Calu3 (cell line): ENCODE results near the gene IFIT1B. TPM values are rescaled to one million over a fixed set of nuclear protein-coding genes. Genes with fewer than 3 reads are reported as not detected.
"Not testable (repeated sequence)": the region's sequence is repeated elsewhere in the genome, so short reads cannot be mapped to it uniquely, and the experiment has no call there.

Experiments
- BruUV-seq: library from RNA; stranded (reverse); fragments of 400-500 nt; replicated peaks from 2 replicates; lab custom pipeline; 2021; lab: Mats Ljungman, UMichigan
- CTCF ChIA-PET: fragments of 300-600 bp; sonication (Branson Sonifier 250); formaldehyde crosslinking; loops from one replicate; lab custom pipeline; 2022; ENCODE audit warnings: antibody characterized with exemption; lab: Charles Lee
- DNase-seq: peaks from one replicate; pipeline ENCODE4 v3.0.0; 2022
- H3K27ac Mint-ChIP-seq: one replicate; pipeline ENCODE4 v1.8.0; 2022; ENCODE audit warnings: mixed read lengths; ENCODE audit not compliant: unreplicated experiment
- H3K27me3 Mint-ChIP-seq: one replicate; pipeline ENCODE4 v1.8.0; 2022; ENCODE audit warnings: mixed read lengths; ENCODE audit not compliant: unreplicated experiment
- H3K36me3 Mint-ChIP-seq: one replicate; pipeline ENCODE4 v1.8.0; 2022; ENCODE audit warnings: mild to moderate bottlenecking, moderate library complexity, mixed read lengths; ENCODE audit not compliant: insufficient read depth, unreplicated experiment
- H3K4me1 Mint-ChIP-seq: one replicate; pipeline ENCODE4 v1.8.0; 2022; ENCODE audit warnings: mild to moderate bottlenecking, low read depth, mixed read lengths; ENCODE audit not compliant: unreplicated experiment
- H3K4me3 Mint-ChIP-seq: one replicate; pipeline ENCODE4 v1.8.0; 2022; ENCODE audit warnings: mild to moderate bottlenecking, low read depth, moderate library complexity, mixed read lengths; ENCODE audit not compliant: unreplicated experiment
- H3K9me3 Mint-ChIP-seq: one replicate; pipeline ENCODE4 v1.8.0; 2022; ENCODE audit warnings: low read depth, mixed read lengths; ENCODE audit not compliant: unreplicated experiment
- intact Hi-C: fragments of 100-400 bp; cut with micrococcal nuclease; formaldehyde crosslinking; loops from one replicate; pipeline ENCODE4 v1.10.0; 2022; ENCODE audit not compliant: unreplicated experiment
- total RNA-seq: library from RNA; stranded (reverse); gene quantifications from 2 replicates; pipeline ENCODE4 v1.2.3, GENCODE V29; 2022
- TF ChIP-seq, protein P1 (sequence below): fragments of 200-600 bp; IDR thresholded peaks from one replicate; pipeline ENCODE4 v1.8.0; 2022; ENCODE audit warnings: antibody characterized with exemption; ENCODE audit not compliant: unreplicated experiment

Gene IFIT1B
- total RNA-seq, 1 experiment from 2014 or later, result not detected

- no peak overlapping the region for H3K27ac Mint-ChIP-seq
- no peaks in the 10 kb centered on the region for H3K9me3 Mint-ChIP-seq
- no peaks in the 10 kb centered on the region for H3K27me3 Mint-ChIP-seq
- no peaks in the 10 kb centered on the region for H3K4me1 Mint-ChIP-seq
- H3K4me3 Mint-ChIP-seq, result no peak overlapping the region
- no peak for DNase-seq
- no TSS peak for BruUV-seq
- CTCF ChIA-PET, result no interaction called here
- TF ChIP-seq, protein P1, sequence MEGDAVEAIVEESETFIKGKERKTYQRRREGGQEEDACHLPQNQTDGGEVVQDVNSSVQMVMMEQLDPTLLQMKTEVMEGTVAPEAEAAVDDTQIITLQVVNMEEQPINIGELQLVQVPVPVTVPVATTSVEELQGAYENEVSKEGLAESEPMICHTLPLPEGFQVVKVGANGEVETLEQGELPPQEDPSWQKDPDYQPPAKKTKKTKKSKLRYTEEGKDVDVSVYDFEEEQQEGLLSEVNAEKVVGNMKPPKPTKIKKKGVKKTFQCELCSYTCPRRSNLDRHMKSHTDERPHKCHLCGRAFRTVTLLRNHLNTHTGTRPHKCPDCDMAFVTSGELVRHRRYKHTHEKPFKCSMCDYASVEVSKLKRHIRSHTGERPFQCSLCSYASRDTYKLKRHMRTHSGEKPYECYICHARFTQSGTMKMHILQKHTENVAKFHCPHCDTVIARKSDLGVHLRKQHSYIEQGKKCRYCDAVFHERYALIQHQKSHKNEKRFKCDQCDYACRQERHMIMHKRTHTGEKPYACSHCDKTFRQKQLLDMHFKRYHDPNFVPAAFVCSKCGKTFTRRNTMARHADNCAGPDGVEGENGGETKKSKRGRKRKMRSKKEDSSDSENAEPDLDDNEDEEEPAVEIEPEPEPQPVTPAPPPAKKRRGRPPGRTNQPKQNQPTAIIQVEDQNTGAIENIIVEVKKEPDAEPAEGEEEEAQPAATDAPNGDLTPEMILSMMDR, result no peak
- H3K36me3 Mint-ChIP-seq, result peaks cover 5% of the 10 kb centered on the region
- intact Hi-C loops, result no loop called here
Observed at GRCh38 chr10:89398003-89398749, 20.3 kb downstream of the IFIT1B start.

DNA sequence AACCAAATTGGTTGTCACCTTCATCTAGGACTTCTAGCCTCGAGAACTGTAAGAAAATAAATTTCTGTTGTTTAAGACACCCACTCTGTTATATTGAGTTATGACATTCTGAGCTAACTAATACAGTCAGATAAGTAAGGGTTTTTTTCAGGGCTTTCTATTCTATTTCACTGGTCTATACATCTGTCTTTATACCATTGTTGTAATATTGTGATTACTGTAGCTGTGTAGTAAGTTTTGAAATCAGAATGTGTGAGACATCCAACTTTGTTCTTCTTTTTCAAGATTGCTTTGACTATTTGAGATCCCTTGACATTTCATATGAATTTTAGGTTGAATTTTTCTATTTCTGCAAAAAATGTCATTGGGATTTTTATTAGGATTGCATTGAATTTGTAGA lies 22.1 kb downstream of the IFIT1B start:
- H3K4me3 Mint-ChIP-seq, result no peak overlapping the region
- CTCF ChIA-PET, result no interaction called here
- intact Hi-C loops, result no loop called here
- TF ChIP-seq, protein P1, result no peak
- H3K9me3 Mint-ChIP-seq, result no peaks in the 10 kb centered on the region
- no peak overlapping the region for H3K27ac Mint-ChIP-seq
- H3K27me3 Mint-ChIP-seq, result no peaks in the 10 kb centered on the region
- H3K4me1 Mint-ChIP-seq, result no peaks in the 10 kb centered on the region
- H3K36me3 Mint-ChIP-seq, result peaks cover 5% of the 10 kb centered on the region
- DNase-seq, result no peak
- no TSS peak for BruUV-seq

DNA sequence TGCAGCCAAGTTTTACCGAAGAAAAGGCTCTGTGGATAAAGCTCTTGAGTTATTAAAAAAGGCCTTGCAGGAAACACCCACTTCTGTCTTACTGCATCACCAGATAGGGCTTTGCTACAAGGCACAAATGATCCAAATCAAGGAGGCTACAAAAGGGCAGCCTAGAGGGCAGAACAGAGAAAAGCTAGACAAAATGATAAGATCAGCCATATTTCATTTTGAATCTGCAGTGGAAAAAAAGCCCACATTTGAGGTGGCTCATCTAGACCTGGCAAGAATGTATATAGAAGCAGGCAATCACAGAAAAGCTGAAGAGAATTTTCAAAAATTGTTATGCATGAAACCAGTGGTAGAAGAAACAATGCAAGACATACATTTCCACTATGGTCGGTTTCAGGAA lies 25.2 kb downstream of the IFIT1B start:
- Mint-ChIP-seq H3K4me3 (no peak overlapping the region), H3K4me1 (no peaks in the 10 kb centered on the region), H3K27ac (no peak overlapping the region), H3K27me3 (no peaks in the 10 kb centered on the region), H3K9me3 (no peaks in the 10 kb centered on the region), H3K36me3 (no peaks in the 10 kb centered on the region)
- CTCF ChIA-PET, result no interaction called here
- no peak for DNase-seq
- intact Hi-C loops, result no loop called here
- TF ChIP-seq, protein P1, result no peak
- BruUV-seq, result no TSS peak

DNA sequence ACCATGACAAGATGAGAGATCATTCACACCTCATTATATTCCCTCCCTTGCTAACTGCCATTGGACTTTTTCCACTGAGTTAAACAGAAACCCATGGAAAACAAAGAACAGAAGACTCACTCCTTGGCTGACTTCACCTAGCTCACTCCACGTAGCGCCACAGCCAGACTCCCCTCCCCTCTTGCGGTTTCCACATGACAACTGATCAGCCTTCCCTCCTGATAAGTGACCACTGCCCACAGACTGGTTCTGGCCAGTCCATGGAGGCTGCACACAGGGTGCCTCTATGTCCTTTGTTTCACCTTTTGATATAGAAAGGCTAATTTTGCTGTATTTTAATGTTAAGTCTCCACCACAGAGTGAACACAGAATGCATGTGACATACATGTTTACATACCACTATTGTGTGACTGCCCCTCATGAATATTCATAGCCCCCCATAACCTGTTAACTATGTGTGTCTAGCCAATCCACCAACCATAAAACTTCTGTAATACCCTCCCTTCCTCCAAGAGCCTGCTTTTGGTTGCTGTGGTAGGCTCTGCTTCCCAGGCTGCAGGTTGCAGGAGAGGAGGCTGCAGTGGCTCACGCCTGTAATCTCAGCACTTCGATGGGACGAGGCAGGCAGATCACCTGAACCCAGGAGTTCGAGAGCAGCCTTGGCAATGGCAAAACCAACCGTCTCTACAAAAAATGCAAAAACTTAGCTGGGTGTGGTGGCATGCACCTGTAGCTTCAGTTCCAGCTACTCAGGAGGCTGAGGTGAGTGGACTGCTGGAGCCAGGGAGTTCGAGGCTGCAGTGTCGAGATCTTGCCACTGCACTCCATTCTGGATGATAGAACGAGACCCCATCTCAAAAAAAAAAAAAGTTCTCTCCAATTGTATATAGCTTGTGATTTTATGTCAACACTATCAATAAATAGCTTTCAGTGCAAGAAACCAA lies 26.5 kb downstream of the IFIT1B start:
- Mint-ChIP-seq H3K36me3 (no peaks in the 10 kb centered on the region), H3K4me1 (no peaks in the 10 kb centered on the region), H3K27me3 (no peaks in the 10 kb centered on the region), H3K4me3 (no peak overlapping the region), H3K27ac (no peak overlapping the region), H3K9me3 (no peaks in the 10 kb centered on the region)
- TF ChIP-seq, protein P1, result no peak
- DNase-seq, result no peak
- BruUV-seq, result no TSS peak
- intact Hi-C loops, result no loop called here
- CTCF ChIA-PET, result interaction anchor here (0.5 kb wide), 1 partner anchor 12 kb away, joined by 6 read pairs; the partner anchor contains the start of gene IFIT1

DNA sequence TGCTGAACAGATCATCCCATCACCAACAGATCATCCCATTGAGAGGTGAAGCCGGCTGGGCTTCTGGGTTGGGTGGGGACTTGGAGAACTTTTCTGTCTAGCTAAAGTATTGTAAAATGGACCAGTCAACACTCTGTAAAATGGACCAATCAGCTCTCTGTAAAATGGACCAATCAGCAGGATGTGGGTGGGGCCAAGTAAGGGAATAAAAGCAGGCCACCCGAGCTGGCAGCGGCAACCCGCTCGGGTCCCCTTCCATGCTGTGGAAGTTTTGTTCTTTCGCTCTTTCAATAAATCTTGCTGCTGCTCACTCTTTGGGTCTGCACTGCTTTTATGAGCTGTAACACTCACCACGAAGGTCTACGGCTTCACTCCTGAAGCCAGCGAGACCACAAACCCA lies 28.3 kb downstream of the IFIT1B start:
- H3K9me3 Mint-ChIP-seq, H3K4me1 Mint-ChIP-seq, intact Hi-C loops, H3K36me3 Mint-ChIP-seq, BruUV-seq, H3K4me3 Mint-ChIP-seq, DNase-seq, H3K27me3 Mint-ChIP-seq, H3K27ac Mint-ChIP-seq, CTCF ChIA-PET: not testable (repeated sequence)

- H3K36me3 Mint-ChIP-seq, CTCF ChIA-PET: not testable (repeated sequence)
Observed at GRCh38 chr10:89407792-89408191, 29.9 kb downstream of the IFIT1B start.

More at GRCh38 chr10:89407792-89408191, 29.9 kb downstream of the IFIT1B start:
- BruUV-seq, H3K27ac Mint-ChIP-seq, H3K4me1 Mint-ChIP-seq, H3K27me3 Mint-ChIP-seq, DNase-seq, H3K4me3 Mint-ChIP-seq, intact Hi-C loops, H3K9me3 Mint-ChIP-seq: not testable (repeated sequence)
